Measurements from ENCODE around the gene CDH12. TPM values are rescaled to one million over a fixed set of nuclear protein-coding genes. Genes with fewer than 3 reads are reported as not detected.

Gene CDH12
- total RNA-seq, 2 experiments from 2014 or later: not detected

- DNase-seq: no peak
- Mint-ChIP-seq H3K27me3 (no peaks in the 10 kb centered on the region), H3K4me1 (no peaks in the 10 kb centered on the region), H3K36me3 (no peaks in the 10 kb centered on the region), H3K9me3 (peaks cover 3% of the 10 kb centered on the region), H3K4me3 (no peak overlapping the region), H3K27ac (no peak overlapping the region)
- POLR2A ChIA-PET: no interaction called here
- ATAC-seq (ENCODE audit: low read depth): no peak
Observed at GRCh38 chr5:21784487-21784886, 1068.7 kb downstream of the CDH12 start.

GRCh38 chr5:21783074-21783679, 1070.0 kb downstream of the CDH12 start:
- no peaks in the 10 kb centered on the region for H3K27me3 Mint-ChIP-seq
- no peak overlapping the region for H3K4me3 Mint-ChIP-seq
- DNase-seq (no peak), ATAC-seq (ENCODE audit: low read depth) (no peak)
- no peaks in the 10 kb centered on the region for H3K4me1 Mint-ChIP-seq
- H3K9me3 Mint-ChIP-seq: peaks cover 3% of the 10 kb centered on the region
- H3K27ac Mint-ChIP-seq: no peak overlapping the region
- POLR2A ChIA-PET: no interaction called here
- no peaks in the 10 kb centered on the region for H3K36me3 Mint-ChIP-seq

- Mint-ChIP-seq H3K4me3 (no peak overlapping the region), H3K27ac (no peak overlapping the region), H3K27me3 (no peaks in the 10 kb centered on the region), H3K4me1 (no peaks in the 10 kb centered on the region), H3K9me3 (peaks cover 1% of the 10 kb centered on the region), H3K36me3 (no peaks in the 10 kb centered on the region)
- ATAC-seq (ENCODE audit: low read depth): no peak
- DNase-seq: no peak
- POLR2A ChIA-PET: no interaction called here
Observed at GRCh38 chr5:21776466-21776865, 1076.7 kb downstream of the CDH12 start.

GRCh38 chr5:21774801-21775200, 1078.3 kb downstream of the CDH12 start:
- no peaks in the 10 kb centered on the region for H3K4me1 Mint-ChIP-seq

GRCh38 chr5:21774281-21774680, 1078.9 kb downstream of the CDH12 start:
- H3K4me1 Mint-ChIP-seq: no peaks in the 10 kb centered on the region
- POLR2A ChIA-PET: no interaction called here
- no peaks in the 10 kb centered on the region for H3K36me3 Mint-ChIP-seq
- ATAC-seq (ENCODE audit: low read depth): no peak
- no peak overlapping the region for H3K4me3 Mint-ChIP-seq
- no peaks in the 10 kb centered on the region for H3K27me3 Mint-ChIP-seq
- DNase-seq: no peak
- H3K27ac Mint-ChIP-seq: no peak overlapping the region
- peaks cover 1% of the 10 kb centered on the region for H3K9me3 Mint-ChIP-seq

More at GRCh38 chr5:21774801-21775200, 1078.3 kb downstream of the CDH12 start:
- Mint-ChIP-seq H3K4me3 (no peak overlapping the region), H3K36me3 (no peaks in the 10 kb centered on the region), H3K27ac (no peak overlapping the region), H3K27me3 (no peaks in the 10 kb centered on the region), H3K9me3 (peaks cover 1% of the 10 kb centered on the region)
- DNase-seq (no peak), ATAC-seq (ENCODE audit: low read depth) (no peak)
- POLR2A ChIA-PET: no interaction called here

GRCh38 chr5:21773456-21773855, 1079.7 kb downstream of the CDH12 start:
- Mint-ChIP-seq H3K36me3 (no peaks in the 10 kb centered on the region), H3K4me3 (no peak overlapping the region), H3K9me3 (peaks cover 1% of the 10 kb centered on the region), H3K27ac (no peak overlapping the region), H3K27me3 (no peaks in the 10 kb centered on the region), H3K4me1 (no peaks in the 10 kb centered on the region)
- DNase-seq (no peak), ATAC-seq (ENCODE audit: low read depth) (no peak)
- POLR2A ChIA-PET: no interaction called here

- POLR2A ChIA-PET: no interaction called here
- H3K9me3 Mint-ChIP-seq: no peaks in the 10 kb centered on the region
- no peaks in the 10 kb centered on the region for H3K4me1 Mint-ChIP-seq
- H3K27me3 Mint-ChIP-seq: no peaks in the 10 kb centered on the region
- H3K36me3 Mint-ChIP-seq: no peaks in the 10 kb centered on the region
- DNase-seq (no peak), ATAC-seq (ENCODE audit: low read depth) (no peak)
- H3K4me3 Mint-ChIP-seq: no peak overlapping the region
- H3K27ac Mint-ChIP-seq: no peak overlapping the region
Observed at GRCh38 chr5:21765406-21765805, 1087.7 kb downstream of the CDH12 start.

- DNase-seq (no peak), ATAC-seq (ENCODE audit: low read depth) (no peak)
- Mint-ChIP-seq H3K27me3 (no peaks in the 10 kb centered on the region), H3K4me1 (no peaks in the 10 kb centered on the region), H3K27ac (no peak overlapping the region), H3K4me3 (no peak overlapping the region), H3K9me3 (peaks cover 3% of the 10 kb centered on the region), H3K36me3 (no peaks in the 10 kb centered on the region)
- POLR2A ChIA-PET: no interaction called here
Observed at GRCh38 chr5:21739096-21739495, 1114.0 kb downstream of the CDH12 start.

GRCh38 chr5:21723500-21723899, 1129.6 kb downstream of the CDH12 start:
- Mint-ChIP-seq H3K27ac (no peak overlapping the region), H3K36me3 (no peaks in the 10 kb centered on the region), H3K4me1 (no peaks in the 10 kb centered on the region), H3K9me3 (no peaks in the 10 kb centered on the region), H3K27me3 (no peaks in the 10 kb centered on the region), H3K4me3 (no peak overlapping the region)
- ATAC-seq (ENCODE audit: low read depth) (no peak), DNase-seq (no peak)
- POLR2A ChIA-PET: no interaction called here

GRCh38 chr5:21711866-21712758, 1141.0 kb downstream of the CDH12 start:
- Mint-ChIP-seq H3K27me3 (no peaks in the 10 kb centered on the region), H3K4me3 (no peak overlapping the region), H3K27ac (no peak overlapping the region), H3K36me3 (no peaks in the 10 kb centered on the region), H3K9me3 (peaks cover 4% of the 10 kb centered on the region), H3K4me1 (no peaks in the 10 kb centered on the region)
- ATAC-seq (ENCODE audit: low read depth) (no peak), DNase-seq (no peak)
- POLR2A ChIA-PET: no interaction called here

GRCh38 chr5:21709770-21710169, 1143.4 kb downstream of the CDH12 start:
- DNase-seq (no peak), ATAC-seq (ENCODE audit: low read depth) (peak; percentile 52)
- H3K4me1 Mint-ChIP-seq: no peaks in the 10 kb centered on the region
- no peaks in the 10 kb centered on the region for H3K36me3 Mint-ChIP-seq
- no peaks in the 10 kb centered on the region for H3K9me3 Mint-ChIP-seq
- H3K27ac Mint-ChIP-seq: no peak overlapping the region
- H3K27me3 Mint-ChIP-seq: no peaks in the 10 kb centered on the region
- no peak overlapping the region for H3K4me3 Mint-ChIP-seq
- POLR2A ChIA-PET: no interaction called here

- Mint-ChIP-seq H3K9me3 (no peaks in the 10 kb centered on the region), H3K36me3 (no peaks in the 10 kb centered on the region), H3K4me3 (no peak overlapping the region), H3K27ac (no peak overlapping the region), H3K27me3 (no peaks in the 10 kb centered on the region), H3K4me1 (no peaks in the 10 kb centered on the region)
- ATAC-seq (ENCODE audit: low read depth) (no peak), DNase-seq (no peak)
- POLR2A ChIA-PET: interaction anchor here (0.7 kb wide), 1 partner anchor 62 kb away, joined by 4 read pairs; no protein-coding TSS in a partner anchor
Observed at GRCh38 chr5:21704974-21705668, 1148.0 kb downstream of the CDH12 start.

GRCh38 chr5:21701317-21701716, 1151.8 kb downstream of the CDH12 start:
- ATAC-seq (ENCODE audit: low read depth) (no peak), DNase-seq (no peak)
- H3K27me3 Mint-ChIP-seq: no peaks in the 10 kb centered on the region
- H3K4me3 Mint-ChIP-seq: no peak overlapping the region
- POLR2A ChIA-PET: no interaction called here
- no peaks in the 10 kb centered on the region for H3K4me1 Mint-ChIP-seq
- H3K9me3 Mint-ChIP-seq: peaks cover 2% of the 10 kb centered on the region
- no peaks in the 10 kb centered on the region for H3K36me3 Mint-ChIP-seq
- no peak overlapping the region for H3K27ac Mint-ChIP-seq
